ENCODE results near the gene WFDC1.

DNA sequence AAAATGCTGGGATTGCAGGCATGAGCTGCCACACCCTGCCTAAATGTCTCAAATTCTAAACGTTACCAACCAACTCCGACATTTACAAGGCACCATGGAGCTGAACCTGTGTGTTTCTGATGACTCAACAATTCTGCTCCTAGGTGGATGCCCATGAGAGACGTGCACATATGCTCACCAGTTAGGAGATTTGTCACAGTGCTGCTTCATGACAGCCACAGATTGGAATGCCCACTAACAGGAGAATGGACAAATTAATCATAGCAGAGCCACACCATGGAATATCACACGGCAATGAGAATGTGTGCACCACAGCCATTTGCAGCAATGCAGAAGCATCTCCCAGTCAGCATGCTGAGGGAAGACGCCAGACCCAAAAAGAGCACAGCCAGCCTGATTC, 46.8 kb upstream of the WFDC1 start:
- TF ChIP-seq, protein P1, sequence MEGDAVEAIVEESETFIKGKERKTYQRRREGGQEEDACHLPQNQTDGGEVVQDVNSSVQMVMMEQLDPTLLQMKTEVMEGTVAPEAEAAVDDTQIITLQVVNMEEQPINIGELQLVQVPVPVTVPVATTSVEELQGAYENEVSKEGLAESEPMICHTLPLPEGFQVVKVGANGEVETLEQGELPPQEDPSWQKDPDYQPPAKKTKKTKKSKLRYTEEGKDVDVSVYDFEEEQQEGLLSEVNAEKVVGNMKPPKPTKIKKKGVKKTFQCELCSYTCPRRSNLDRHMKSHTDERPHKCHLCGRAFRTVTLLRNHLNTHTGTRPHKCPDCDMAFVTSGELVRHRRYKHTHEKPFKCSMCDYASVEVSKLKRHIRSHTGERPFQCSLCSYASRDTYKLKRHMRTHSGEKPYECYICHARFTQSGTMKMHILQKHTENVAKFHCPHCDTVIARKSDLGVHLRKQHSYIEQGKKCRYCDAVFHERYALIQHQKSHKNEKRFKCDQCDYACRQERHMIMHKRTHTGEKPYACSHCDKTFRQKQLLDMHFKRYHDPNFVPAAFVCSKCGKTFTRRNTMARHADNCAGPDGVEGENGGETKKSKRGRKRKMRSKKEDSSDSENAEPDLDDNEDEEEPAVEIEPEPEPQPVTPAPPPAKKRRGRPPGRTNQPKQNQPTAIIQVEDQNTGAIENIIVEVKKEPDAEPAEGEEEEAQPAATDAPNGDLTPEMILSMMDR (IDR thresholded peaks at IDR 0.05), result no peak
- no peak for TF ChIP-seq POLR2A (IDR thresholded peaks at IDR 0.05)
- TF ChIP-seq POLR2AphosphoS5 (IDR thresholded peaks at IDR 0.05; ENCODE audit: insufficient read depth in 1 of 2, low read depth in 1 of 2), result no peak

Measured in vagina (tissue), 2 donors.